Hematopoietic multipotent progenitor cell treated with erythropoietin and hydrocortisone succinate and interleukin-3 and kit ligand, for 17 days (in vitro differentiated cells): ENCODE data around the gene MPDU1.
A peak's percentile ranks its signal among the peaks of the same experiment; 100 is the strongest.
"Not testable (repeated sequence)": the region's sequence is repeated elsewhere in the genome, so short reads cannot be mapped to it uniquely, and the experiment has no call there.

Experiments
- DNase-seq: peaks from one replicate; pipeline ENCODE4 v3.0.0-alpha.2; 2015; ENCODE audit warnings: low spot score

MPDU1 gene

GRCh38 chr17:7580604-7581575, 2.8 kb upstream of the MPDU1 start:
- DNase-seq, result peak; percentile 64

GRCh38 chr17:7582396-7583252, 1.0 kb upstream of the MPDU1 start:
- no peak for DNase-seq

DNA sequence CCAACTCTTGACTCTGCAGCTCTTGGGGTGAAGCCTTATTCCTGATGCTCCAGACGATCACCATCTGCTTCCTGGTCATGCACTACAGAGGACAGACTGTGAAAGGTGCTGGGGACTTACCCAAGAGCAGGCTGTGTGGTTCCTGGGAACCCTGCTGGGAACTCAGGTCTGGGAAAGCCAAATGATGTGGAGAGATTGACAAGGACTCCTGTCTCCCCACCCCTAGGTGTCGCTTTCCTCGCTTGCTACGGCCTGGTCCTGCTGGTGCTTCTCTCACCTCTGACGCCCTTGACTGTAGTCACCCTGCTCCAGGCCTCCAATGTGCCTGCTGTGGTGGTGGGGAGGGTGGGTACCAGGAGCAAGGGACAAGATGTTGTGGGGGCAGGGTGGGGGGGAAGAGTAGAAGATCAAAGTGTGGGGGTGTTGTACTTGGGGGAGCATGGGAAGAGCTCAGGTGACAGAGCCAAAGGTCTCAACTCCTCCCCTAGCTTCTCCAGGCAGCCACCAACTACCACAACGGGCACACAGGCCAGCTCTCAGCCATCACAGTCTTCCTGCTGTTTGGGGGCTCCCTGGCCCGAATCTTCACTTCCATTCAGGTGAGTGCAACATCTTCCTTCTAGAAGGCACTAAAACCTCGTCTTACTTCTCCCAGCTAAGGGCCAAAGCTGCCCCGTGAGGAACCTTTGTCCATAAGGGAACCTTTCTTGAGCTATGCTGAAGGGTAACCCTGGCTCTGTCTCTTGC, 3.2 kb downstream of the MPDU1 start:
- DNase-seq, result peak; percentile 68

- DNase-seq, result no peak
Measured at GRCh38 chr17:7587420-7588151, 3.9 kb downstream of the MPDU1 start.

DNA sequence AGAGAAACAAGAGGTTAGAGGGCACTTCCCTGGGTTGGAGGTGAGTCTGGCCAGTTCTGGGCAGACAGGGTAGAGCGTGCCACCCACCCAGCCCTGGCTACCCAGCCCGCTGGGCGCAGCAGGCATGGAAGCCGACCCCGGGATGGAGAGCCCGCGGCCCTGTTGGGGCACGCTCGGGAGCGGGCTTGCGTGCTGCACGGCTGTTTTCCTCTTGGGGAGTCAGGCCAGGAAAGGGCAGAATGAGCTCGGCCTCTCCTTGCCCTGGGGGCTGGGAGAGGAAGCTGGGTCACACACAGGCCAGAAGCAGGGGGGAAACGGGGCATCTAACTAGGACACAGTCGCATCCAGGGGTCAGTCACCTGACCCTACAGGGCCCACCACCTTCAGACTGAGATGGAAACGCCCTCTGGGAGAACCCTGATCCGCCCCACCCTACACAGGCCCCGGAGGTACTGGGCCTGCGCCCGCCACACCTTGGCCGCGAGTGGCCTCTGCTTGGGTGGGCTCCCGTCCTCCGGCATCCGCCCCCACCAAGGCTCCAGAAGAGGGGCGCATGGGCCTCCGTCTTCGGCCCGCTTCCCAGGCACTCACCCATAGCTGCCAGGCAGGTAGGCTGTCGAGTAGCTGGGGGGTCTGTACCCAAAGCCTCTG, 5.0 kb downstream of the MPDU1 start:
- DNase-seq, result no peak

DNA sequence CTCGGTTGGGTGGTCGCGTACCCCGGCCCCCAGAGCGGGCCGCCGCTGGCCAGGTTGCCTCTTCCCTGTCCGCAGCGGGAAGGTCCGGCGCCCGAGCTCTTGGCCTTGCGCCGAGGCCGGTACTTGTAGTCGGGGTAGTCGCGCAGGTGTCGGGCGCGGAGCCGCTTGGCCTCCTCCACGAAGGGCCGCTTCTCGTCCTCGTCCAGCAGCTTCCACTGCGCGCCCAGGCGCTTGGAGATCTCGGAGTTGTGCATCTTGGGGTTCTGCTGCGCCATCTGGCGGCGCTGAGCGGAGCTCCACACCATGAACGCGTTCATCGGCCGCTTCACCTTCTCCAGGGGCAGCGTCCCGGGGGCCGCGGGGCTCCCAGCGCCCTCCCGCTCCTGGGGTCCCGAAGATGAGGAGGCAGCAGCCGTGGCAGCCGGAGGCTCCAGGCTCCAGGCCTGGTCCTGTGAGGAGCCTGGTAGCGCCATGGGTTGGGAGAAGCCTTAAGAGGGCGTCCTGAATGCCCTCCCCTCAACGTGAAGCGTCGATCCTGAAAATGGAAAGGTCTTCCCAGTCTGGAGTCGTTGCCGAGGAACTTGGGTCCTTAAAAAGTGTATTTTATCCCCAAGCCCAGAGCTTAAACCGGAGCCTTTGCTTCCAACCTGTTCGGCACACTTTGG, 5.7 kb downstream of the MPDU1 start:
- DNase-seq, result peak; percentile 84

- DNase-seq, result no peak
Measured at GRCh38 chr17:7589891-7590691, 6.4 kb downstream of the MPDU1 start, which contains the start of gene SOX15. Gene SOX15, minus strand, starts transcription at chr17:7590094. Its CDS starts 418 bp downstream, at chr17:7589676.

- DNase-seq, result no peak
Measured at GRCh38 chr17:7590743-7591142, 7.1 kb downstream of the MPDU1 start.

- DNase-seq, result no peak
Measured at GRCh38 chr17:7591596-7591995, 7.9 kb downstream of the MPDU1 start.

DNA sequence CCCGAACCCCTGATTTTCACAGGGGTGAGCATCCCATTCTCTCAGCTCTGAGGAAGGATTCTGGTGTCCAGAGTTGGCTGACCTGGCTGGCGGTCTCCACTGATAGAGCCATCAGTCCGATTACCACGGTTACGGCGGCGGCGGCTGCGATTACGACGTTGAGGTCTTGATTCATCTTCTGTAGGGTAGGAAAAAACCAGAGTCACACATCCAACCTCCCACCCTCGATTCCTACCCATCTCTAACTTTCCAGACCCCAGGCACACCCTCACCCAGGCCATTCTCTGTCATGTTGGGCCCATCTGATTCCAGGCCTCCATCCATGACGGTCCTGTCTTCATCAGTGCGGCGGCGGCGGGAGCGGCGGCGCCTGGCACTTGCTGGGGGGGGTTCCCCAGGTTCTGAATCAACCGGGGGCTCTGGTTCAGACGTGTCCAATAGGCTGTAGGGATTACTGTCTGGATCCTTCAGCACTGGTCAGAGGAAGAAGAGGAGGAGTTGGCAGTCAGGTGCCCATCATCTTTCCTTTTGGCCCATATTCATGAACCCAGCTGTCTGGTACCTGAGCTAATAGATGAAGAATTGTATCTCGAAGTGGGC, 8.9 kb downstream of the MPDU1 start:
- DNase-seq, result no peak

DNA sequence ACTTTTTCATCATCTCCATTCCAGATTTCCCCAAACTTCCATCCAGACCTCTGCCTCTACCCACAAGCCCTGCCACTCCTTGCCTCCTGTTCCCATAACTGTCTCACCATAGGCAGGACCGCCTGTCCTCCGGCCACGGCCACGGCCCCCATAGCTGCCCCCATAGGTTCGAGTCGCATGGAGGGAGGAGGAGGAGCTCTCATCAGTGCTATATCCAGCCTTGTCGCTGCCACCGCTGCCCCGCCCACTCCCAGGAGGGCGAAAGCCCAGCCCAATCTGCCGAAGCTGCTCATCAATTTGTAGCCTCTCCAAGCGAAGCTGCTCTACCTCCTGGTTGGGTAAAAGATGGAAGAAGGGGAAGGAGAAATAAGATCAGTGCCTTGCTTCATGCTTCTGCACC, 9.6 kb downstream of the MPDU1 start:
- DNase-seq, result no peak

DNA sequence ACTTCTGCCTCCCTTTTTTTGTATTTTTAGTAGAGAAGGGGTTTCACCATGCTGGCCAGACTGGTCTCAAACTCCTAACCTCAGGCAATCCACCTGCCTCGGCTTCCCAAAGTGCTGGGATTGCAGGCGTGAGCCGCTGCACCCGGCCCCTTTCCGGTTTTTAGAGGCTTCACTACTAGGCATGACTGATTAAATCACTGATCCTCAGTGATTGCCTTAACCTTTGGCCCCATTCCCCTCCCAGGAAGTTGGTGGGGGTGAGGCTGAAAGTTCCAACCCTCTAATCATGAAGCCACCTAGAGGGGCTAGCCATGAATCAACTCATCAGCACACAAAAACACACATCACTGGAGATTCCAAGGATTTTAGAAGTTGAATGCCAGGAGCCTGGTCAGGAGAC, 13.9 kb downstream of the MPDU1 start:
- DNase-seq, result not testable (repeated sequence)

DNA sequence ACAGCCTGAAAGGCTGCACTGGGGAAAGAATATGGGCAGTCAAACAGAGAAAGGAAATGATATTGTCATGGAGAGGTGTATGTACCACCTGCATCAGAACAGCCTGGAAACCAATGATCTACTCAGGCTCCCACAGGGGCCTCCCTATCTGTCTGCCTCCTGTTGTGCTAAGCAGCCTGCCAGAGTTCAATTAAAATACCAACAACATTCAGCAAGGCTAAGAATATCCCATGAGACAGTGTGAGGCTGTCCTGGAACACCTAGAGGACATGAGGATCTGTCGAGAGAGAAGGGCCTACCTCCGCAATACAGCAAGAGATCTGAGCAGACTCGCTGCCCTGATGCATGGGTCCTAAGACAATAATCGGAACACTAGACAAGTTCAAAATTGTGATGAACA, 22.6 kb downstream of the MPDU1 start:
- DNase-seq, result no peak

DNA sequence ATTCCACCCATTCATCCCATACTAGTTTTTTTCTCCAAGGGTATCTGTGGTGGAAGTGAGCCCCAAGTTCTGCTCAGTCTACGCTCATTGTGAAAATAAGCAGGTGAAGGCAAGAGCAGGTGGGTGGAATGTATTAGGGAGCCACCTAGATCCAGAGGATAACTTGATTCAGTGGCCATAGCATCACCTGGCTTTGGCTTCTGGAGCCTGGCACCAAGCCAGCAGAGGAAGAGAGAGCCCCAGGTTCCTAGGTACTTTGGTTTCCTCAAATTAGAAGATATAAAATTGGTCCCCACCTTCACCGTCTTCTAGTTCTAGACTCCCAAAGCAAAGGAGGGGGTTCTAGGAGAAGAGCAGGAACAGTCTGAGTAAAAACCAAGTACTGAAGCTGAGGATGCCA, 27.0 kb downstream of the MPDU1 start:
- DNase-seq, result no peak

DNA sequence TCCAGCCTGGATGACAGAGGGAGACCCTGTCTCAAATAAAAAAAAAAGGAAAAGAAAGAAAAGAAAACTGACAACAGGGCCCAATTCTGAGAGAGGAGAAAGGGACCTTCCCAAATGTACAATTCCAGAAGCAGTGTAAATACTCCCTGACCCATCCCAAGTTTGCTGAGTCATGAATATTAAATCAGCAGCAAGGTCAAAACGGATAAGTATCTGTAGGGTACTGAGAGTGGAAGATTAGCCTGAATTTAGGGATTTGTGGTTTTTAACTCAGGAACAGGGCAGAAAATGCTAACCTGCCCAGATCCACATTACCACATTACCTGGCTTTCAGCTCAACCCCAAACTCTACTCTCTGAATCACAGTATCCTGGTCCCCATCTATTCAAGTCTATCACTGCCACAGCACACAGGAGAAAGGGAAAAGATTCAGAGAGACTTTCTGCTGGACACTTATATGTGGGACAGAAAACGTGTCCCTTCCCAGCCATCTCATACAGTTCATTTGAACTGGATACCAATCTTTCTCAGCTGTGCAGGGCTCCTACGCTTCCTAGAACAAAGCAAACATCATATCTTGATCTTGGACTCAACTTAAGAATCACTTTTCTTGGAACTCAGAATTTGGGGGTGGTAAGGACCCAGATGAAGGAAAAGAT, 28.1 kb downstream of the MPDU1 start:
- peak; percentile 28 for DNase-seq

- DNase-seq, result no peak
Measured at GRCh38 chr17:7612294-7612640, 28.6 kb downstream of the MPDU1 start.

GRCh38 chr17:7613769-7614424, 30.2 kb downstream of the MPDU1 start:
- peak; percentile 42 for DNase-seq
